Liver (tissue), 3 donors: ENCODE results near the gene SNAP25.

ENCODE experiments used
- EGR1 ChIP-seq, 2 donors: IDR thresholded peaks; 2 replicates each; pipeline ENCODE4 v1.6.1; 2016 to 2018; ENCODE audit warnings: antibody characterized with exemption in 2 of 2, low read depth in 2 of 2
- FOXA1 ChIP-seq: IDR thresholded peaks from 2 replicates; pipeline ENCODE4 v1.6.1; 2016; ENCODE audit warnings: antibody characterized with exemption
- GABPA ChIP-seq, 2 donors: IDR thresholded peaks in 1 of 2; conservative IDR thresholded peaks in 1 of 2; 2 replicates each; pipeline ENCODE4 v1.6.1; 2016; ENCODE audit warnings: antibody characterized with exemption in 2 of 2, mild to moderate bottlenecking in 1 of 2, moderate library complexity in 1 of 2
- HNF4A ChIP-seq, 2 donors: conservative IDR thresholded peaks; 2 replicates each; pipeline ENCODE4 v1.6.1; 2016; ENCODE audit warnings: antibody characterized with exemption in 2 of 2, mild to moderate bottlenecking in 2 of 2
- JUND ChIP-seq, 2 donors: IDR thresholded peaks; 2 replicates each; pipeline ENCODE4 v1.6.1; 2016; ENCODE audit warnings: antibody characterized with exemption in 2 of 2
- RAD21 ChIP-seq, 2 donors: IDR thresholded peaks; 2 replicates each; pipeline ENCODE4 v1.6.1; 2016; ENCODE audit warnings: antibody characterized with exemption in 2 of 2, mild to moderate bottlenecking in 2 of 2
- SP1 ChIP-seq: IDR thresholded peaks from 2 replicates; pipeline ENCODE4 v1.6.1; 2018; ENCODE audit warnings: antibody characterized with exemption, mild to moderate bottlenecking
- TAF1 ChIP-seq: conservative IDR thresholded peaks from 2 replicates; pipeline ENCODE4 v1.6.1; 2016; ENCODE audit warnings: antibody characterized with exemption, mild to moderate bottlenecking
- YY1 ChIP-seq: IDR thresholded peaks from 2 replicates; pipeline ENCODE4 v1.6.1; 2016; ENCODE audit warnings: antibody characterized with exemption, mild to moderate bottlenecking
- TF ChIP-seq, protein P1 (sequence below): fragments of 150-350 bp; IDR thresholded peaks from 2 replicates; pipeline ENCODE4 v1.5.1; 2017; ENCODE audit warnings: improper control_type of control experiment, low read depth, low read length; ENCODE audit not compliant: missing input control
- TF ChIP-seq, protein P2 (sequence below): IDR thresholded peaks from 2 replicates; pipeline ENCODE4 v1.6.1; 2016; ENCODE audit warnings: antibody characterized with exemption
- TF ChIP-seq, protein P3 (sequence below): IDR thresholded peaks from 2 replicates; pipeline ENCODE4 v1.6.1; 2016; ENCODE audit warnings: antibody characterized with exemption
- TF ChIP-seq, protein P4 (sequence below): IDR thresholded peaks from 2 replicates; pipeline ENCODE4 v1.6.1; 2016; ENCODE audit warnings: antibody characterized with exemption, mild to moderate bottlenecking
- TF ChIP-seq, protein P5 (sequence below): IDR thresholded peaks from 2 replicates; pipeline ENCODE4 v1.6.1; 2016; ENCODE audit warnings: antibody characterized with exemption
- donor health status: healthy.
- donor health status: healthy.

DNA sequence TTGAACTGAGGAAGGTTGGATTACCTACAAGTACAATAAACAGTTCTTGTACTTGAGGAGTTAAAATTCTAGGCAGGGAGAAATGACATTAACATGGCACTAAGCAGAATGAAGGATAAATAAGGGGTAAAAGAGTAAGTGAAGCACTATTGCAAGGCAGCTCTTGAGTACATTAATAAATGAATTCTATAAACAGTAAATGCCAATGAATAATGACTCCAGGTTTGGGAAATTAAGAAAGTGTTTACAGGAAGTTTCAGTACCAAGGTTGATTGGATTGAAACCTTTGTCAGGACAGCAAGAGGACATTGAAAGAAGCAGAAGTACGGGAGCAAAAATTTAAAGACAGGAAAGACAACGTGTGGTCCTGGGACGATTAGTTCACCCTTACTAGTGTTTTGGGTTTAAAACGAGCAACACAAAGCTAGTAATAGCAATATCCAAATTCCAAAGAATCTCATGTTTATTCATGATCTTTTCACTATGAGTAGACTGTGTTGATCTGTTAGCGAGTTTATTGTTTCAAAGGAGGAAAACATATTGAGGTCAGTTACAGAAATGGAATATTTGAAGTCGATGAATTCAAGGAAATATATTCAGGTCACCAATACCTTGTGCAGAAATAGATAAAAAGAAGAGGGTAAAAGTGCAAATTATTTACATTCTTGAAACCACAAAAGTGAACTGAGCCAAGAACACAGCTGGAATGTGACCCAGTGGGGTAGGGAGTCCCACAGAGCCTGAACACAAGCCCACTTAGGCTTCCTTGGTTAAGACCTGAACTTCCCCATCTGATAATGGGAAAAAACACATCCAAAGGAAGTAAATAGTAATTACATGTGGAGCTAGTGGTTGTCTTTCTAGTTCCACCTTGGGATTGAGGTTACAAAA is 134.5 kb downstream of the SNAP25 start:
- TF ChIP-seq, protein P1, sequence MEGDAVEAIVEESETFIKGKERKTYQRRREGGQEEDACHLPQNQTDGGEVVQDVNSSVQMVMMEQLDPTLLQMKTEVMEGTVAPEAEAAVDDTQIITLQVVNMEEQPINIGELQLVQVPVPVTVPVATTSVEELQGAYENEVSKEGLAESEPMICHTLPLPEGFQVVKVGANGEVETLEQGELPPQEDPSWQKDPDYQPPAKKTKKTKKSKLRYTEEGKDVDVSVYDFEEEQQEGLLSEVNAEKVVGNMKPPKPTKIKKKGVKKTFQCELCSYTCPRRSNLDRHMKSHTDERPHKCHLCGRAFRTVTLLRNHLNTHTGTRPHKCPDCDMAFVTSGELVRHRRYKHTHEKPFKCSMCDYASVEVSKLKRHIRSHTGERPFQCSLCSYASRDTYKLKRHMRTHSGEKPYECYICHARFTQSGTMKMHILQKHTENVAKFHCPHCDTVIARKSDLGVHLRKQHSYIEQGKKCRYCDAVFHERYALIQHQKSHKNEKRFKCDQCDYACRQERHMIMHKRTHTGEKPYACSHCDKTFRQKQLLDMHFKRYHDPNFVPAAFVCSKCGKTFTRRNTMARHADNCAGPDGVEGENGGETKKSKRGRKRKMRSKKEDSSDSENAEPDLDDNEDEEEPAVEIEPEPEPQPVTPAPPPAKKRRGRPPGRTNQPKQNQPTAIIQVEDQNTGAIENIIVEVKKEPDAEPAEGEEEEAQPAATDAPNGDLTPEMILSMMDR = no peak
- TF ChIP-seq, protein P2, sequence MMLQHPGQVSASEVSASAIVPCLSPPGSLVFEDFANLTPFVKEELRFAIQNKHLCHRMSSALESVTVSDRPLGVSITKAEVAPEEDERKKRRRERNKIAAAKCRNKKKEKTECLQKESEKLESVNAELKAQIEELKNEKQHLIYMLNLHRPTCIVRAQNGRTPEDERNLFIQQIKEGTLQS = no peak
- TF ChIP-seq, protein P3, sequence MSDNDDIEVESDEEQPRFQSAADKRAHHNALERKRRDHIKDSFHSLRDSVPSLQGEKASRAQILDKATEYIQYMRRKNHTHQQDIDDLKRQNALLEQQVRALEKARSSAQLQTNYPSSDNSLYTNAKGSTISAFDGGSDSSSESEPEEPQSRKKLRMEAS = no peak
- TF ChIP-seq GABPA (IDR thresholded peaks at IDR 0.05 in 1 of 2, conservative IDR thresholded peaks at IDR 0.05 in 1 of 2) (no peak), EGR1 (IDR thresholded peaks at IDR 0.05; ENCODE audit: low read depth in 2 of 2) (no peak), TAF1 (no peak), JUND (IDR thresholded peaks at IDR 0.05) (no peak), YY1 (no peak), RAD21 (IDR thresholded peaks at IDR 0.05) (no peak), SP1 (no peak), HNF4A (conservative IDR thresholded peaks at IDR 0.05) (no peak), FOXA1 (no peak)
- TF ChIP-seq, protein P4, sequence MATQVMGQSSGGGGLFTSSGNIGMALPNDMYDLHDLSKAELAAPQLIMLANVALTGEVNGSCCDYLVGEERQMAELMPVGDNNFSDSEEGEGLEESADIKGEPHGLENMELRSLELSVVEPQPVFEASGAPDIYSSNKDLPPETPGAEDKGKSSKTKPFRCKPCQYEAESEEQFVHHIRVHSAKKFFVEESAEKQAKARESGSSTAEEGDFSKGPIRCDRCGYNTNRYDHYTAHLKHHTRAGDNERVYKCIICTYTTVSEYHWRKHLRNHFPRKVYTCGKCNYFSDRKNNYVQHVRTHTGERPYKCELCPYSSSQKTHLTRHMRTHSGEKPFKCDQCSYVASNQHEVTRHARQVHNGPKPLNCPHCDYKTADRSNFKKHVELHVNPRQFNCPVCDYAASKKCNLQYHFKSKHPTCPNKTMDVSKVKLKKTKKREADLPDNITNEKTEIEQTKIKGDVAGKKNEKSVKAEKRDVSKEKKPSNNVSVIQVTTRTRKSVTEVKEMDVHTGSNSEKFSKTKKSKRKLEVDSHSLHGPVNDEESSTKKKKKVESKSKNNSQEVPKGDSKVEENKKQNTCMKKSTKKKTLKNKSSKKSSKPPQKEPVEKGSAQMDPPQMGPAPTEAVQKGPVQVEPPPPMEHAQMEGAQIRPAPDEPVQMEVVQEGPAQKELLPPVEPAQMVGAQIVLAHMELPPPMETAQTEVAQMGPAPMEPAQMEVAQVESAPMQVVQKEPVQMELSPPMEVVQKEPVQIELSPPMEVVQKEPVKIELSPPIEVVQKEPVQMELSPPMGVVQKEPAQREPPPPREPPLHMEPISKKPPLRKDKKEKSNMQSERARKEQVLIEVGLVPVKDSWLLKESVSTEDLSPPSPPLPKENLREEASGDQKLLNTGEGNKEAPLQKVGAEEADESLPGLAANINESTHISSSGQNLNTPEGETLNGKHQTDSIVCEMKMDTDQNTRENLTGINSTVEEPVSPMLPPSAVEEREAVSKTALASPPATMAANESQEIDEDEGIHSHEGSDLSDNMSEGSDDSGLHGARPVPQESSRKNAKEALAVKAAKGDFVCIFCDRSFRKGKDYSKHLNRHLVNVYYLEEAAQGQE = no peak
- TF ChIP-seq, protein P5, sequence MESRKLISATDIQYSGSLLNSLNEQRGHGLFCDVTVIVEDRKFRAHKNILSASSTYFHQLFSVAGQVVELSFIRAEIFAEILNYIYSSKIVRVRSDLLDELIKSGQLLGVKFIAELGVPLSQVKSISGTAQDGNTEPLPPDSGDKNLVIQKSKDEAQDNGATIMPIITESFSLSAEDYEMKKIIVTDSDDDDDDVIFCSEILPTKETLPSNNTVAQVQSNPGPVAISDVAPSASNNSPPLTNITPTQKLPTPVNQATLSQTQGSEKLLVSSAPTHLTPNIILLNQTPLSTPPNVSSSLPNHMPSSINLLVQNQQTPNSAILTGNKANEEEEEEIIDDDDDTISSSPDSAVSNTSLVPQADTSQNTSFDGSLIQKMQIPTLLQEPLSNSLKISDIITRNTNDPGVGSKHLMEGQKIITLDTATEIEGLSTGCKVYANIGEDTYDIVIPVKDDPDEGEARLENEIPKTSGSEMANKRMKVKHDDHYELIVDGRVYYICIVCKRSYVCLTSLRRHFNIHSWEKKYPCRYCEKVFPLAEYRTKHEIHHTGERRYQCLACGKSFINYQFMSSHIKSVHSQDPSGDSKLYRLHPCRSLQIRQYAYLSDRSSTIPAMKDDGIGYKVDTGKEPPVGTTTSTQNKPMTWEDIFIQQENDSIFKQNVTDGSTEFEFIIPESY = no peak
